Neural cell (in vitro differentiated cells): ENCODE measurements around the gene FGD3. TPM values are rescaled to one million over a fixed set of nuclear protein-coding genes. Genes with fewer than 3 reads are reported as not detected.

Source experiments
- H2AFZ ChIP-seq: fragments of 200-600, 300-800 bp; sonication (generic), shearing (Covaris generic); 2 replicates; pipeline ENCODE4 v1.6.0; 2014; ENCODE audit warnings: low read depth, mild to moderate bottlenecking, antibody characterized with exemption, low read length, moderate library complexity
- H3F3A ChIP-seq: fragments of 200-600 bp; shearing (Covaris generic); 2 replicates; pipeline ENCODE4 v1.6.1; 2016; ENCODE audit warnings: mild to moderate bottlenecking, moderate library complexity, mixed read lengths, antibody characterized with exemption, low read length; ENCODE audit not compliant: insufficient read depth, poor library complexity, severe bottlenecking
- H3K27ac ChIP-seq: fragments of 200-600, 300-800 bp; sonication (generic), shearing (Covaris generic); 2 replicates; pipeline ENCODE4 v1.5.1; 2014; ENCODE audit warnings: mild to moderate bottlenecking, low read length, moderate library complexity
- H3K27me3 ChIP-seq: fragments of 300-800, 200-600 bp; sonication (generic), shearing (Covaris generic); 2 replicates; pipeline ENCODE4 v1.6.0; 2014; ENCODE audit warnings: mild to moderate bottlenecking, low read depth, low read length, moderate library complexity; ENCODE audit not compliant: insufficient read depth
- H3K36me3 ChIP-seq: fragments of 300-800, 200-600 bp; sonication (generic), shearing (Covaris generic); 2 replicates; pipeline ENCODE4 v1.5.1; 2014; ENCODE audit warnings: mild to moderate bottlenecking, antibody characterized with exemption, low read length, moderate library complexity; ENCODE audit not compliant: insufficient read depth
- H3K4me2 ChIP-seq: fragments of 300-800, 200-600 bp; sonication (generic), shearing (Covaris generic); 2 replicates; pipeline ENCODE4 v1.6.0; 2014; ENCODE audit warnings: mild to moderate bottlenecking, low read length
- H3K4me3 ChIP-seq: fragments of 300-800, 200-600 bp; sonication (generic), shearing (Covaris generic); 2 replicates; pipeline ENCODE4 v1.5.1; 2014; ENCODE audit warnings: mild to moderate bottlenecking, low read length, moderate library complexity
- H3K79me2 ChIP-seq: fragments of 200-600 bp; shearing (Covaris generic); replicated peaks from 2 replicates; pipeline ENCODE4 v1.6.0; 2014; ENCODE audit warnings: mild to moderate bottlenecking, low read length, moderate library complexity; ENCODE audit not compliant: insufficient read depth
- H3K9ac ChIP-seq: fragments of 300-800, 200-600 bp; sonication (generic), shearing (Covaris generic); 2 replicates; pipeline ENCODE4 v1.6.1; 2016; ENCODE audit warnings: mild to moderate bottlenecking, low read length, mixed read lengths
- H3K9me2 ChIP-seq: fragments of 200-600 bp; shearing (Covaris generic); 2 replicates; pipeline ENCODE4 v1.6.1; 2016; ENCODE audit warnings: mild to moderate bottlenecking, low read length, mixed read lengths; ENCODE audit not compliant: insufficient read depth
- H3K9me3 ChIP-seq: fragments of 200-600, 300-800 bp; sonication (generic), shearing (Covaris generic); 2 replicates; pipeline ENCODE4 v1.6.1; 2016; ENCODE audit warnings: mild to moderate bottlenecking, mixed run types, low read length, moderate library complexity, mixed read lengths
- H4K20me1 ChIP-seq: fragments of 200-600 bp; shearing (Covaris generic); 2 replicates; pipeline ENCODE4 v1.6.1; 2016; ENCODE audit warnings: mild to moderate bottlenecking, mixed run types; ENCODE audit not compliant: insufficient read depth
- CTCF ChIP-seq: fragments of 450-650 bp; IDR thresholded peaks from 2 replicates; pipeline ENCODE4 v1.5.1; 2014; ENCODE audit warnings: antibody characterized with exemption, mild to moderate bottlenecking, moderate library complexity; ENCODE audit not compliant: poor library complexity, severe bottlenecking
- EP300 ChIP-seq: fragments of 450-650 bp; conservative IDR thresholded peaks from 2 replicates; pipeline ENCODE4 v1.6.1; 2014; ENCODE audit warnings: antibody characterized with exemption, mild to moderate bottlenecking, moderate library complexity; ENCODE audit not compliant: poor library complexity, severe bottlenecking
- EZH2 ChIP-seq: fragments of 200-600, 300-800 bp; shearing (Covaris generic), sonication (generic); IDR thresholded peaks from 2 replicates; pipeline ENCODE4 v1.6.1; 2014; ENCODE audit warnings: antibody characterized with exemption, low read length, borderline replicate concordance, mild to moderate bottlenecking; ENCODE audit not compliant: insufficient read depth, poor library complexity, severe bottlenecking
- MXI1 ChIP-seq: fragments of 450-650 bp; conservative IDR thresholded peaks from 2 replicates; pipeline ENCODE4 v1.6.1; 2014; ENCODE audit warnings: antibody characterized with exemption, mild to moderate bottlenecking; ENCODE audit not compliant: poor library complexity, severe bottlenecking
- POLR2AphosphoS5 ChIP-seq: IDR thresholded peaks from 2 replicates; pipeline ENCODE4 v1.6.1; 2012
- RAD21 ChIP-seq: fragments of 450-650 bp; conservative IDR thresholded peaks from 2 replicates; pipeline ENCODE4 v1.6.1; 2014; ENCODE audit warnings: antibody characterized with exemption, mild to moderate bottlenecking, moderate library complexity
- REST ChIP-seq: IDR thresholded peaks from 2 replicates; pipeline ENCODE4 v1.6.1; 2012; ENCODE audit warnings: borderline replicate concordance
- SMC3 ChIP-seq: fragments of 450-650 bp; conservative IDR thresholded peaks from 2 replicates; pipeline ENCODE4 v1.6.1; 2014; ENCODE audit warnings: antibody characterized with exemption, mild to moderate bottlenecking, moderate library complexity; ENCODE audit not compliant: poor library complexity
- TAF1 ChIP-seq: IDR thresholded peaks from 2 replicates; pipeline ENCODE4 v1.6.1; 2012; ENCODE audit warnings: low read depth
- polyA plus RNA-seq: library from polyadenylated mRNA; depleted of rRNA; stranded (reverse); fragments of >200 nt; gene quantifications from 2 replicates; pipeline ENCODE4 v1.2.3, GENCODE V29; 2014

Gene FGD3
- polyA plus RNA-seq, 1 donor from 2014 or later = 8.3 TPM

- Histone ChIP-seq H3K79me2 (peaks cover 8% of the 10 kb centered on the region), H3K27ac (no peak overlapping the region), H3K9me2 (no peaks in the 10 kb centered on the region), H4K20me1 (no peaks in the 10 kb centered on the region), H3K27me3 (no peaks in the 10 kb centered on the region), H3K9me3 (no peaks in the 10 kb centered on the region), H2AFZ (no peak overlapping the region), H3K4me2 (no peak overlapping the region), H3K4me3 (peak overlapping the region; percentile 66), H3K36me3 (no peaks in the 10 kb centered on the region), H3K9ac (no peak overlapping the region), H3F3A (no peaks in the 10 kb centered on the region)
- TF ChIP-seq REST (no peak), TAF1 (no peak), CTCF (no peak), SMC3 (no peak), EP300 (no peak), RAD21 (no peak), EZH2 (no peak), POLR2AphosphoS5 (no peak), MXI1 (no peak)
Measured at GRCh38 chr9:92949266-92949982, 2.1 kb downstream of the FGD3 start.

- no peaks in the 10 kb centered on the region for H3K9me3 ChIP-seq
- no peaks in the 10 kb centered on the region for H3K9me2 ChIP-seq
- H3K4me3 ChIP-seq = no peak overlapping the region
- no peaks in the 10 kb centered on the region for H4K20me1 ChIP-seq
- no peaks in the 10 kb centered on the region for H3K36me3 ChIP-seq
- no peak overlapping the region for H3K27ac ChIP-seq
- peaks cover 8% of the 10 kb centered on the region for H3K79me2 ChIP-seq
- TF ChIP-seq SMC3 (no peak), TAF1 (no peak), EZH2 (no peak), CTCF (no peak), EP300 (no peak), RAD21 (no peak), POLR2AphosphoS5 (no peak), MXI1 (no peak), REST (no peak)
- no peaks in the 10 kb centered on the region for H3K27me3 ChIP-seq
- H2AFZ ChIP-seq = no peak overlapping the region
- no peak overlapping the region for H3K4me2 ChIP-seq
- H3K9ac ChIP-seq = no peak overlapping the region
- H3F3A ChIP-seq = no peaks in the 10 kb centered on the region
Measured at GRCh38 chr9:92950359-92950955, 3.1 kb downstream of the FGD3 start.
